Measurements from ENCODE around the gene FCRL5. TPM values are rescaled to one million over a fixed set of nuclear protein-coding genes. Genes with fewer than 3 reads are reported as not detected.

Gene FCRL5
- total RNA-seq, 1 experiment from 2014 or later, result not detected

DNA sequence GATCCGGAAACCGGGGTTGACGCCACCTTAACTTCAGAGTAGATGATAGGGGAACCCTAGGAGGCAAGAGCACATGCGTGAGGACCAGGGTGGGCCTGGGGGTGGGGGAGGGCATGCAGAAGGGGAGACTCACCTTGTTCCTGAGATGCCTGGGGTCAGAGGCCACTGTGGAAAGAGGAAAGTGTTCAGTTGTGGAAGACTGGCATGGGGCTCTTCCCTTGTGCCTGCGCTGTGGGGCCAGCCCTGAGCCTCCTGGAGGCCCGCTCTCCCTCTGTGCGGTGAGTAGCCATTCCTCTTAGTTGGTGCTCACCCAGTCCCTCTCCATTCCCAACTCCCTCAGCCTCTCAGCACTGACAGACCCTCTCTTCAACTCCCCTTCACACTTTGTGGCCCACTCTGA lies 36.6 kb downstream of the FCRL5 start:
- Mint-ChIP-seq H3K36me3 (ENCODE audit: insufficient read depth, unreplicated experiment) (no peaks in the 10 kb centered on the region), H3K27ac (ENCODE audit: low read depth, unreplicated experiment) (no peak overlapping the region), H3K27me3 (ENCODE audit: insufficient read depth, unreplicated experiment) (no peaks in the 10 kb centered on the region), H3K9me3 (ENCODE audit: unreplicated experiment) (no peaks in the 10 kb centered on the region), H3K4me3 (ENCODE audit: unreplicated experiment) (no peak overlapping the region), H3K4me1 (ENCODE audit: insufficient read depth, unreplicated experiment) (no peaks in the 10 kb centered on the region)
- TF ChIP-seq, protein P1, sequence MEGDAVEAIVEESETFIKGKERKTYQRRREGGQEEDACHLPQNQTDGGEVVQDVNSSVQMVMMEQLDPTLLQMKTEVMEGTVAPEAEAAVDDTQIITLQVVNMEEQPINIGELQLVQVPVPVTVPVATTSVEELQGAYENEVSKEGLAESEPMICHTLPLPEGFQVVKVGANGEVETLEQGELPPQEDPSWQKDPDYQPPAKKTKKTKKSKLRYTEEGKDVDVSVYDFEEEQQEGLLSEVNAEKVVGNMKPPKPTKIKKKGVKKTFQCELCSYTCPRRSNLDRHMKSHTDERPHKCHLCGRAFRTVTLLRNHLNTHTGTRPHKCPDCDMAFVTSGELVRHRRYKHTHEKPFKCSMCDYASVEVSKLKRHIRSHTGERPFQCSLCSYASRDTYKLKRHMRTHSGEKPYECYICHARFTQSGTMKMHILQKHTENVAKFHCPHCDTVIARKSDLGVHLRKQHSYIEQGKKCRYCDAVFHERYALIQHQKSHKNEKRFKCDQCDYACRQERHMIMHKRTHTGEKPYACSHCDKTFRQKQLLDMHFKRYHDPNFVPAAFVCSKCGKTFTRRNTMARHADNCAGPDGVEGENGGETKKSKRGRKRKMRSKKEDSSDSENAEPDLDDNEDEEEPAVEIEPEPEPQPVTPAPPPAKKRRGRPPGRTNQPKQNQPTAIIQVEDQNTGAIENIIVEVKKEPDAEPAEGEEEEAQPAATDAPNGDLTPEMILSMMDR (IDR thresholded peaks at IDR 0.05; ENCODE audit: unreplicated experiment), result no peak
- CTCF ChIA-PET, result interaction anchor here (0.8 to 3.2 kb wide), 3 partner anchors 10 to 64 kb away, joined by 3 to 11 read pairs (median 5); no protein-coding TSS in a partner anchor
- intact Hi-C loops (cut with micrococcal nuclease), result no loop called here
- BruUV-seq (replicated peaks), result no TSS peak
- no peak for DNase-seq (ENCODE audit: unreplicated experiment)
- POLR2A ChIA-PET, result no interaction called here

DNA sequence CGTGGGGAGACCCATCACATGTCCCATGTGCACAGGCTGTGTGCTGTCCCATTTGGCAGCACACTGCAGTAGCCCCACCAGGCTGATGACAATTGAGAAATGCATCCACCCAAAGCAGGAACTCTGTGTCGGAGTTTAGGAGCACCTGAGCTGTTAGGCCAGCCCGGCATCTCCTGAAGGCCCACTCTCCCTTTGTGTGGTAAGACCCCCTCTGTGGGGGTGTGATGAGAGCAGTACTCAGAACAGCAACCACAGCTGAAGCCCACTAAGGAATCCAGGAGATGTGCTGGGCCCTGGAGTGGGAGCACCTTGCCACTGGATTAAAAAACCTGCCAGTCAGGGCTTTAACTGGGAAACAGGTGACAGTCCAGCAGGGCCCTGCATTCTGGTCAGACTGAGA lies 37.2 kb downstream of the FCRL5 start:
- no TSS peak for BruUV-seq (replicated peaks)
- no peaks in the 10 kb centered on the region for H3K27me3 Mint-ChIP-seq (ENCODE audit: insufficient read depth, unreplicated experiment)
- DNase-seq (ENCODE audit: unreplicated experiment), result no peak
- no peaks in the 10 kb centered on the region for H3K9me3 Mint-ChIP-seq (ENCODE audit: unreplicated experiment)
- no peaks in the 10 kb centered on the region for H3K36me3 Mint-ChIP-seq (ENCODE audit: insufficient read depth, unreplicated experiment)
- H3K27ac Mint-ChIP-seq (ENCODE audit: low read depth, unreplicated experiment), result no peak overlapping the region
- no peak overlapping the region for H3K4me3 Mint-ChIP-seq (ENCODE audit: unreplicated experiment)
- intact Hi-C loops (cut with micrococcal nuclease), result no loop called here
- TF ChIP-seq, protein P1 (IDR thresholded peaks at IDR 0.05; ENCODE audit: unreplicated experiment), result no peak
- ChIA-PET POLR2A (no interaction called here), CTCF (interaction anchor here (0.6 to 3.2 kb wide), 4 partner anchors 9 to 360 kb away, joined by 3 to 11 read pairs (median 3); no protein-coding TSS in a partner anchor)
- no peaks in the 10 kb centered on the region for H3K4me1 Mint-ChIP-seq (ENCODE audit: insufficient read depth, unreplicated experiment)

- Mint-ChIP-seq H3K4me1 (ENCODE audit: insufficient read depth, unreplicated experiment) (no peaks in the 10 kb centered on the region), H3K27ac (ENCODE audit: low read depth, unreplicated experiment) (no peak overlapping the region), H3K36me3 (ENCODE audit: insufficient read depth, unreplicated experiment) (no peaks in the 10 kb centered on the region), H3K4me3 (ENCODE audit: unreplicated experiment) (no peak overlapping the region), H3K9me3 (ENCODE audit: unreplicated experiment) (no peaks in the 10 kb centered on the region), H3K27me3 (ENCODE audit: insufficient read depth, unreplicated experiment) (peaks cover 15% of the 10 kb centered on the region)
- no TSS peak for BruUV-seq (replicated peaks)
- intact Hi-C loops (cut with micrococcal nuclease), result no loop called here
- TF ChIP-seq, protein P1 (IDR thresholded peaks at IDR 0.05; ENCODE audit: unreplicated experiment), result no peak
- DNase-seq (ENCODE audit: unreplicated experiment), result no peak
- CTCF ChIA-PET, result interaction anchor here (0.6 to 2.1 kb wide), 8 partner anchors 9 to 159 kb away, joined by 3 to 13 read pairs (median 4); no protein-coding TSS in a partner anchor
- POLR2A ChIA-PET, result no interaction called here
Measured at GRCh38 chr1:157512036-157512969, 40.0 kb downstream of the FCRL5 start.

- TF ChIP-seq, protein P1 (IDR thresholded peaks at IDR 0.05; ENCODE audit: unreplicated experiment), result no peak
- ChIA-PET CTCF (interaction anchor here (0.6 to 2.9 kb wide), 6 partner anchors 14 to 419 kb away, joined by 3 to 14 read pairs (median 7); no protein-coding TSS in a partner anchor), POLR2A (no interaction called here)
- intact Hi-C loops (cut with micrococcal nuclease), result no loop called here
- no peaks in the 10 kb centered on the region for H3K36me3 Mint-ChIP-seq (ENCODE audit: insufficient read depth, unreplicated experiment)
- H3K27me3 Mint-ChIP-seq (ENCODE audit: insufficient read depth, unreplicated experiment), result peaks cover 15% of the 10 kb centered on the region
- H3K4me1 Mint-ChIP-seq (ENCODE audit: insufficient read depth, unreplicated experiment), result no peaks in the 10 kb centered on the region
- no peaks in the 10 kb centered on the region for H3K9me3 Mint-ChIP-seq (ENCODE audit: unreplicated experiment)
- H3K27ac Mint-ChIP-seq (ENCODE audit: low read depth, unreplicated experiment), result no peak overlapping the region
- no TSS peak for BruUV-seq (replicated peaks)
- H3K4me3 Mint-ChIP-seq (ENCODE audit: unreplicated experiment), result no peak overlapping the region
- no peak for DNase-seq (ENCODE audit: unreplicated experiment)
Measured at GRCh38 chr1:157509546-157510232, 42.6 kb downstream of the FCRL5 start.

All from MCF 10A (cell line).